Upper lobe of right lung (tissue), 1 donor: ENCODE measurements around the gene POU2F1. TPM values are rescaled to one million over a fixed set of nuclear protein-coding genes. Genes with fewer than 3 reads are reported as not detected.
"Not testable (repeated sequence)": the region's sequence is repeated elsewhere in the genome, so short reads cannot be mapped to it uniquely, and the experiment has no call there.

Experiments used
- ATAC-seq: fragments of 200-7000 bp; cut with Tn5 transposase; one replicate; pipeline ENCODE4 v1.9.1; 2020; ENCODE audit warnings: mild to moderate bottlenecking, moderate library complexity
- DNase-seq: peaks from one replicate; pipeline ENCODE4 v3.0.0-alpha.2; 2020
- H3K27ac ChIP-seq: fragments of 200-600 bp; one replicate; pipeline ENCODE4 v1.8.0; 2022
- H3K27me3 ChIP-seq: fragments of 200-600 bp; one replicate; pipeline ENCODE4 v1.8.0; 2022; ENCODE audit warnings: mild to moderate bottlenecking
- H3K36me3 ChIP-seq: fragments of 200-600 bp; one replicate; pipeline ENCODE4 v1.8.0; 2022
- H3K4me1 ChIP-seq: fragments of 200-600 bp; one replicate; pipeline ENCODE4 v1.8.0; 2022
- H3K4me3 ChIP-seq: fragments of 200-600 bp; one replicate; pipeline ENCODE4 v1.8.0; 2022; ENCODE audit warnings: mild to moderate bottlenecking
- H3K9me3 ChIP-seq: fragments of 200-600 bp; one replicate; pipeline ENCODE4 v1.8.0; 2022
- intact Hi-C: fragments of 100-400 bp; cut with DNase I; formaldehyde crosslinking; loops from one replicate; pipeline ENCODE4 v1.11.0; 2022
- total RNA-seq: library from RNA; stranded (reverse); fragmentation: NEBNext Ultra II Directional; extraction: Animal tissue kit (Norgen Biotek cat#: 25700); gene quantifications from one replicate; pipeline ENCODE4 v1.2.1, GENCODE V29; 2021
- TF ChIP-seq, protein P1 (sequence below): fragments of 200-600 bp; IDR thresholded peaks from one replicate; pipeline ENCODE4 v1.8.0; 2022; ENCODE audit warnings: antibody characterized with exemption
- donor health status: DM: no; HTN: yes; CAD: no; lungs with severe emphysema.

The POU2F1 gene
- total RNA-seq, 1 donor from 2014 or later = 15.3 TPM

GRCh38 chr1:167237000-167237399, 16.3 kb downstream of the POU2F1 start:
- Histone ChIP-seq H3K9me3 (no peaks in the 10 kb centered on the region), H3K27ac (no peak overlapping the region), H3K27me3 (no peaks in the 10 kb centered on the region), H3K4me3 (no peak overlapping the region), H3K4me1 (peaks cover 13% of the 10 kb centered on the region), H3K36me3 (no peaks in the 10 kb centered on the region)
- DNase-seq (no peak), ATAC-seq (no peak)
- TF ChIP-seq, protein P1, sequence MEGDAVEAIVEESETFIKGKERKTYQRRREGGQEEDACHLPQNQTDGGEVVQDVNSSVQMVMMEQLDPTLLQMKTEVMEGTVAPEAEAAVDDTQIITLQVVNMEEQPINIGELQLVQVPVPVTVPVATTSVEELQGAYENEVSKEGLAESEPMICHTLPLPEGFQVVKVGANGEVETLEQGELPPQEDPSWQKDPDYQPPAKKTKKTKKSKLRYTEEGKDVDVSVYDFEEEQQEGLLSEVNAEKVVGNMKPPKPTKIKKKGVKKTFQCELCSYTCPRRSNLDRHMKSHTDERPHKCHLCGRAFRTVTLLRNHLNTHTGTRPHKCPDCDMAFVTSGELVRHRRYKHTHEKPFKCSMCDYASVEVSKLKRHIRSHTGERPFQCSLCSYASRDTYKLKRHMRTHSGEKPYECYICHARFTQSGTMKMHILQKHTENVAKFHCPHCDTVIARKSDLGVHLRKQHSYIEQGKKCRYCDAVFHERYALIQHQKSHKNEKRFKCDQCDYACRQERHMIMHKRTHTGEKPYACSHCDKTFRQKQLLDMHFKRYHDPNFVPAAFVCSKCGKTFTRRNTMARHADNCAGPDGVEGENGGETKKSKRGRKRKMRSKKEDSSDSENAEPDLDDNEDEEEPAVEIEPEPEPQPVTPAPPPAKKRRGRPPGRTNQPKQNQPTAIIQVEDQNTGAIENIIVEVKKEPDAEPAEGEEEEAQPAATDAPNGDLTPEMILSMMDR = no peak
- intact Hi-C loops = no loop called here

DNA sequence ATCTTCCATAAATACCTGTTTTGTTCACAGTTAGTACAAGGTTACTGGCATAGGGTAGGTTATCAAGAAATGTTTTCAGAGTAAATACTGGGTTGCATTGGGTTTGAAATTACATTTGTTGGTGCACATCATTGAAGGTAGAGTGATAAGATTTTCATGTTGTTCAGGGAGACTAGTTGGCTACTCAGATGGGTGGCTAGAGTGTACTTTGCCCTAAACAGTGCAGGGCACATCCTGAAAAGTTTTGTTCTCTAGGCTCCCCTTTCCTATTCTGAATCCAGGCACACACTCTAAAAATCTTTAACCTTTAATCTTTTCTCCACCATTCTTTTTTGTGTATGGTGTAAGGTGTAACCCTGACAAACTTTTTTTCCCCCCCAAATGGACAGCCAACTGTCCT, 18.0 kb downstream of the POU2F1 start:
- no peaks in the 10 kb centered on the region for H3K36me3 ChIP-seq
- no peak for ATAC-seq
- H3K4me1 ChIP-seq = peaks cover 13% of the 10 kb centered on the region
- no peak overlapping the region for H3K4me3 ChIP-seq
- no peak overlapping the region for H3K27ac ChIP-seq
- no peaks in the 10 kb centered on the region for H3K27me3 ChIP-seq
- DNase-seq = no peak
- no peaks in the 10 kb centered on the region for H3K9me3 ChIP-seq
- TF ChIP-seq, protein P1 = no peak
- intact Hi-C loops = no loop called here

- peaks cover 13% of the 10 kb centered on the region for H3K4me1 ChIP-seq
- no peak overlapping the region for H3K27ac ChIP-seq
- no peak for DNase-seq
- TF ChIP-seq, protein P1 = no peak
- no peak overlapping the region for H3K4me3 ChIP-seq
- H3K36me3 ChIP-seq = no peaks in the 10 kb centered on the region
- intact Hi-C loops = no loop called here
- no peak for ATAC-seq
- no peaks in the 10 kb centered on the region for H3K27me3 ChIP-seq
- H3K9me3 ChIP-seq = no peaks in the 10 kb centered on the region
These were observed 18.6 kb downstream of the POU2F1 start for GRCh38 chr1:167239257-167239656.

DNA sequence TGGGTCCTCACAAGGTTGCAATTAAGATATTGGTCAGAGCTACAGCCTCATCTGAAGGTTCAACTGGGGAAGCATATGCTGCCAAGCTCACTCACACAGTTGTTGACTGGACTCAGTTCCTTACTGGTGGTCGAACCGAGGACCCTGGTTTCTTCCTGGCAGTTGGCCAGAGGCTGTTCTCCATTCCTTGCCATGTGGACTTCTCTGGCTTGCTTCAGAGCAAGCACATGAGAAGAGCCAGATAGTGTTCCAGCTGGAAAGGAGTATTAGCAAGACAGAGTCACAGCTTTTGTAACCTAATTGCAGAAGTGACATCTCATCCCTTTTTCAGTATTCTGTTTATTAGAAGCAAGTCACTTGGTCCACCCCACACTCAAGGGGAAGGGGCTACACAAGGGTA, 23.6 kb downstream of the POU2F1 start:
- no peak overlapping the region for H3K27ac ChIP-seq
- no peak for DNase-seq
- intact Hi-C loops = no loop called here
- H3K4me1 ChIP-seq = no peaks in the 10 kb centered on the region
- no peak overlapping the region for H3K4me3 ChIP-seq
- H3K27me3 ChIP-seq = no peaks in the 10 kb centered on the region
- no peaks in the 10 kb centered on the region for H3K36me3 ChIP-seq
- H3K9me3 ChIP-seq = no peaks in the 10 kb centered on the region
- TF ChIP-seq, protein P1 = no peak
- peak; percentile 33 for ATAC-seq

DNA sequence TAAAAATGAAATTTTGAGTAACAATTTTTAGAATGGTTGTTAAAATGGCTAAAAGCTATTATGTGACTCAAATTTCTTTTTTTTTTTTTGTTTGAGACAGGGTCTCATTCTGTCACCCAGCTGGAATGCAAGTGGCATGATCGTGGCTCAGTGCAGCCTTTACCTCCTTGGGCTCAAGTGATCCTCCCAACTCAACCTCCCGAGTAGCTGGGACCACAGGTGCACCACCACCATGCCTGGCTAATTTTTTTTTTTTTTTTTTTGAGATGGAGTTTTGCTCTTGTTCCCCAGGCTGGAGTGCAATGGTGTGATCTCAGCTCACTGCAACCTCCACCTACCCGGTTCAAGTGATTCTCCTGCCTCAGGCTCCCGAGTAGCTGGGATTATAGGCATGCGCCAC, 24.5 kb downstream of the POU2F1 start:
- ATAC-seq, H3K4me3 ChIP-seq, H3K27ac ChIP-seq, H3K36me3 ChIP-seq, DNase-seq, H3K27me3 ChIP-seq, intact Hi-C loops, H3K9me3 ChIP-seq, H3K4me1 ChIP-seq: not testable (repeated sequence)

DNA sequence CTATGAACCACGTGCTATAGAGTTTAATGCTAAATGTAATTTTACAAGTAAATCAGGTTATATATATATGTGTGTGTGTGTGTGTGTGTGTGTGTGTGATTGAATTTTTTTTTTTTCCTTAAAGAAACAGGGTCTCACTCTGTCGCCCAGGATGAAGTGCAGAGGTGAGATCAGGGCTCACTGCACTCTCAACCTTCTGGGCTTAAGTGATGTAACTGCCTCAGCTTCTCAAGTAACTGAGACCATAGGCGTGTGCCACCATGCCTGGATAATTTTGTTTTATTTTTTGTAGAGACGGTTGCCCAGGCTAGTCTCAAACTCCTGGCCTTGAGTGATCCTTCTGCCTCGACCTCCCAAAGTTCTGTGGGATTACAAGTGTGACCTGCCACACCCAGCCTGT, 26.3 kb downstream of the POU2F1 start:
- intact Hi-C loops = no loop called here
- H3K27ac ChIP-seq = no peak overlapping the region
- no peaks in the 10 kb centered on the region for H3K36me3 ChIP-seq
- no peak for ATAC-seq
- DNase-seq = no peak
- H3K4me1 ChIP-seq = no peaks in the 10 kb centered on the region
- H3K4me3 ChIP-seq = no peak overlapping the region
- TF ChIP-seq, protein P1 = no peak
- no peaks in the 10 kb centered on the region for H3K27me3 ChIP-seq
- H3K9me3 ChIP-seq = no peaks in the 10 kb centered on the region
